G401 (cell line): ENCODE results near the gene C1orf122. TPM values are rescaled to one million over a fixed set of nuclear protein-coding genes. Genes with fewer than 3 reads are reported as not detected.

Source experiments
- DNase-seq: peaks from one replicate; pipeline ENCODE4 v3.0.0-alpha.2; 2015; ENCODE audit warnings: low spot score
- in situ Hi-C: cut with HindIII; loops from 2 replicates; pipeline ENCODE4 v1.10.0; 2016; ENCODE audit warnings: low sequenced_read_pairs, mixed read lengths
- total RNA-seq: library from RNA; depleted of rRNA; stranded (reverse); fragments of >200 nt; shearing (Covaris generic); gene quantifications from 2 replicates; pipeline ENCODE4 v1.2.3, GENCODE V29; 2014

C1orf122 gene
- total RNA-seq, 1 experiment from 2014 or later: 99.0 TPM

GRCh38 chr1:37795340-37796125 is 12.1 kb upstream of the C1orf122 start:
- DNase-seq: no peak
- in situ Hi-C loops: no loop called here

- in situ Hi-C loops: no loop called here
- DNase-seq: no peak
These were observed 9.7 kb upstream of the C1orf122 start for GRCh38 chr1:37797750-37798345.

- in situ Hi-C loops: no loop called here
- no peak for DNase-seq
These were observed 5.2 kb upstream of the C1orf122 start for GRCh38 chr1:37802439-37802838.

GRCh38 chr1:37807220-37807554 is 403 bp upstream of the C1orf122 start:
- in situ Hi-C loops: no loop called here
- no peak for DNase-seq

GRCh38 chr1:37808369-37809319 is 1.1 kb downstream of the C1orf122 start:
- in situ Hi-C loops: no loop called here
- DNase-seq: peak; percentile 66

GRCh38 chr1:37809942-37810341 is 2.4 kb downstream of the C1orf122 start:
- in situ Hi-C loops: no loop called here
- DNase-seq: no peak

- peak; percentile 79 for DNase-seq
- in situ Hi-C loops: no loop called here
These were observed 3.6 kb downstream of the C1orf122 start for GRCh38 chr1:37811027-37811655.

- no peak for DNase-seq
- in situ Hi-C loops: no loop called here
These were observed 6.0 kb downstream of the C1orf122 start for GRCh38 chr1:37813529-37814145.

- in situ Hi-C loops: no loop called here
- no peak for DNase-seq
These were observed 6.7 kb downstream of the C1orf122 start for GRCh38 chr1:37814252-37814651.

- no peak for DNase-seq
- in situ Hi-C loops: no loop called here
These were observed 9.9 kb downstream of the C1orf122 start for GRCh38 chr1:37817481-37817880.

GRCh38 chr1:37821481-37821880 is 13.9 kb downstream of the C1orf122 start:
- DNase-seq: no peak
- in situ Hi-C loops: no loop called here

- in situ Hi-C loops: no loop called here
- DNase-seq: no peak
These were observed 15.6 kb downstream of the C1orf122 start for GRCh38 chr1:37822906-37823815.

- in situ Hi-C loops: no loop called here
- DNase-seq: no peak
These were observed 16.4 kb downstream of the C1orf122 start for GRCh38 chr1:37824001-37824400.

GRCh38 chr1:37825506-37825905 is 17.9 kb downstream of the C1orf122 start:
- no peak for DNase-seq
- in situ Hi-C loops: no loop called here

GRCh38 chr1:37828410-37829074 is 21.0 kb downstream of the C1orf122 start:
- in situ Hi-C loops: no loop called here

GRCh38 chr1:37831109-37831508 is 23.5 kb downstream of the C1orf122 start:
- in situ Hi-C loops: no loop called here
- no peak for DNase-seq

More at GRCh38 chr1:37828410-37829074, 21.0 kb downstream of the C1orf122 start:
- no peak for DNase-seq

GRCh38 chr1:37831809-37832208 is 24.2 kb downstream of the C1orf122 start:
- in situ Hi-C loops: no loop called here

GRCh38 chr1:37836788-37837187 is 29.2 kb downstream of the C1orf122 start:
- no peak for DNase-seq
- in situ Hi-C loops: no loop called here

More at GRCh38 chr1:37831809-37832208, 24.2 kb downstream of the C1orf122 start:
- DNase-seq: no peak
